ENCODE results near the gene CAMSAP2. TPM values are rescaled to one million over a fixed set of nuclear protein-coding genes. Genes with fewer than 3 reads are reported as not detected.

Gene CAMSAP2
- total and polyA plus RNA-seq, 10 of the 15 experiments (the other 5 are each of a cell fraction or from before 2014, with no cell fraction given): 3.9 to 19.8 (median 8.0) TPM

DNA sequence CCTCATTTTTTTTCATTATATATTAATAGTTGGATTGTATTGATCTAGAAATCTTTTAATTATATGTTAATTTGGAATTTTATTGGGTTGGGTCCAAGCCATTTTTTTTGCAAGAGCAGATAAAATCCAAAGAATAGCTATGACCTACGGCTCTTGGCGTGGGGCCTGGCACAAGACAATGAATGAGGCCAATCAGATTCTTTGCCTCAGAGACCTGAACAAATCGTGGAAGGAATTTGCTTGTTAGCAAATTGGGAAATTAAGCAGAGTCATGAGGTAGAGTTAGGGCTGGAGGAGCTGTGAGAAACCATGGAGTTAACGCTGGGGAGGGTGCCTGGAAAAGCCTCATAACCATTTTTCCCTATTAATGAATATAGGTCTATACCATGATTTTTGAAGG is 40.1 kb downstream of the CAMSAP2 start:
- Histone ChIP-seq H2AFZ (ENCODE audit: control insufficient read depth, low read depth, low read length) (no peak overlapping the region), H4K20me1 (ENCODE audit: control insufficient read depth, insufficient read depth) (no peaks in the 10 kb centered on the region), H3K4me2 (ENCODE audit: control insufficient read depth, insufficient read depth) (no peak overlapping the region), H3K4me1 (ENCODE audit: control insufficient read depth, insufficient read depth, low read length) (peaks cover 29% of the 10 kb centered on the region), H3K36me3 (ENCODE audit: control insufficient read depth in 2 of 2, insufficient read depth in 2 of 2, low read length in 1 of 2) (peaks cover 0 to 6% of the 10 kb centered on the region in 2 experiments; a peak in 2 of 4 replicates), H3K27me3 (replicated peaks in 1 of 2; ENCODE audit: control insufficient read depth in 2 of 2, insufficient read depth in 2 of 2, low read length in 1 of 2) (no peaks in the 10 kb centered on the region), H3K79me2 (ENCODE audit: control insufficient read depth, insufficient read depth, low read length) (peaks cover 10% of the 10 kb centered on the region), H3K9me3 (replicated peaks; ENCODE audit: control insufficient read depth, insufficient read depth, low read length) (peaks cover 1% of the 10 kb centered on the region; the same call in 2 of the 3 replicates), H3K27ac (ENCODE audit: control insufficient read depth, insufficient read depth) (no peak overlapping the region), H3K9ac (ENCODE audit: control insufficient read depth, insufficient read depth, low read length) (no peak overlapping the region), H3K4me3 (no peak overlapping the region)
- FAIRE-seq (no peak), ATAC-seq (no peak), DNase-seq (ENCODE audit: low read depth, low spot score) (no peak)
- intact Hi-C loops (cut with micrococcal nuclease; ENCODE audit: unreplicated experiment) (no loop called here), in situ Hi-C loops (cut with MboI) (no loop called here)
- 84% methylated on average over 4 of the region's 4 CpGs for WGBS (ENCODE audit: insufficient coverage, insufficient replicate concordance, low lambda C conversion rate, missing lambda C conversion rate)
- no TSS peak for BruUV-seq (replicated peaks)
- CTCF ChIA-PET: interaction anchor here (0.7 to 1.0 kb wide), 3 partner anchors 8 to 151 kb away, joined by 3 to 4 read pairs (median 3); no protein-coding TSS in a partner anchor
- POLR2A ChIA-PET: interaction anchor here (0.5 kb wide), 1 partner anchor 829 kb away, joined by 6 read pairs; no protein-coding TSS in a partner anchor
- no peak for TF ChIP-seq NFIC (IDR thresholded peaks at IDR 0.05; ENCODE audit: low read depth, low read length)
- TF ChIP-seq BRCA1 (IDR thresholded peaks at IDR 0.05; ENCODE audit: low read depth, low read length): no peak
- TF ChIP-seq ESRRA (IDR thresholded peaks at IDR 0.05; ENCODE audit: low read length): no peak
- no peak for TF ChIP-seq KDM1A (IDR thresholded peaks at IDR 0.05; ENCODE audit: borderline replicate concordance)
- TF ChIP-seq TCF7 (IDR thresholded peaks at IDR 0.05; ENCODE audit: borderline replicate concordance): no peak
- no peak for TF ChIP-seq SMAD1 (IDR thresholded peaks at IDR 0.05; ENCODE audit: low read depth, partially characterized antibody)
- RAD21 ChIA-PET (ENCODE audit: unreplicated experiment): no interaction called here
- SMC1A ChIA-PET (ENCODE audit: uncharacterized antibody, unreplicated experiment): interaction anchor here (1.1 kb wide), 1 partner anchor 11 kb away, joined by 5 read pairs; no protein-coding TSS in a partner anchor

DNA sequence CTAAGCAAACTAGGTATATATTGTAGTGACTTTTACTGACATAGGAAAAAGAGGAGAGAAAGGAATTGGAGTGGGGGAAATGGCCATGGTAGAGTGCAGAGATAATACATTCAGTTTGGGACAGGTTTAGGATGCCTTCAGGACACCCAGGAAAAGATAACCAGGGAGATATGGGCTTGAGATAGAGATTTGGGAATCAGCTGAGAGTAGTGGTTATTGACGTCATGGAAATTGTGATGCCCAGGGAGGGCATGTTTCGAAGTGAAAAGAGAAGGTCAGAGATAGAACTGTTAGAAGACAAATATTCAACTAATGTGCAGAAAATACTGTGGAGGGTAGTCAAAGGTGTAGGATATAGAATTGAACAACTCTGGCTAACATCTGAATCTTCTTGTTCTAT is 40.6 kb downstream of the CAMSAP2 start:
- H2AFZ ChIP-seq (ENCODE audit: control insufficient read depth, low read depth, low read length): no peak overlapping the region
- no peak overlapping the region for H3K4me3 ChIP-seq
- no peak for FAIRE-seq
- SMC1A ChIA-PET (ENCODE audit: uncharacterized antibody, unreplicated experiment): interaction anchor here (1.1 kb wide), 1 partner anchor 10 kb away, joined by 5 read pairs; no protein-coding TSS in a partner anchor
- H3K9me3 ChIP-seq (replicated peaks; ENCODE audit: control insufficient read depth, insufficient read depth, low read length): peaks cover 1% of the 10 kb centered on the region; the same call in 2 of the 3 replicates
- no peaks in the 10 kb centered on the region for H3K27me3 ChIP-seq (replicated peaks in 1 of 2; ENCODE audit: control insufficient read depth in 2 of 2, insufficient read depth in 2 of 2, low read length in 1 of 2)
- H3K9ac ChIP-seq (ENCODE audit: control insufficient read depth, insufficient read depth, low read length): no peak overlapping the region
- no TSS peak for BruUV-seq (replicated peaks)
- POLR2A ChIA-PET: interaction anchor here (0.5 kb wide), 1 partner anchor 829 kb away, joined by 6 read pairs; no protein-coding TSS in a partner anchor
- H3K36me3 ChIP-seq (ENCODE audit: control insufficient read depth in 2 of 2, insufficient read depth in 2 of 2, low read length in 1 of 2): peaks cover 0 to 6% of the 10 kb centered on the region in 2 experiments; a peak in 2 of 4 replicates
- intact Hi-C loops (cut with micrococcal nuclease; ENCODE audit: unreplicated experiment) (no loop called here), in situ Hi-C loops (cut with MboI) (no loop called here)
- no peak for DNase-seq (ENCODE audit: low read depth, low spot score)
- H3K27ac ChIP-seq (ENCODE audit: control insufficient read depth, insufficient read depth): no peak overlapping the region
- H3K4me1 ChIP-seq (ENCODE audit: control insufficient read depth, insufficient read depth, low read length): peaks cover 25% of the 10 kb centered on the region
- peaks cover 10% of the 10 kb centered on the region for H3K79me2 ChIP-seq (ENCODE audit: control insufficient read depth, insufficient read depth, low read length)
- no peak overlapping the region for H3K4me2 ChIP-seq (ENCODE audit: control insufficient read depth, insufficient read depth)
- no peaks in the 10 kb centered on the region for H4K20me1 ChIP-seq (ENCODE audit: control insufficient read depth, insufficient read depth)
- WGBS (ENCODE audit: insufficient coverage, insufficient replicate concordance, low lambda C conversion rate, missing lambda C conversion rate): 97% methylated on average over 2 of the region's 2 CpGs
- no peak for ATAC-seq
- RAD21 ChIA-PET (ENCODE audit: unreplicated experiment): no interaction called here
- CTCF ChIA-PET: interaction anchor here (0.6 to 1.0 kb wide), 3 partner anchors 17 to 152 kb away, joined by 3 to 4 read pairs (median 4); no protein-coding TSS in a partner anchor
- TF ChIP-seq HDGF (IDR thresholded peaks at IDR 0.05) (no peak), MEF2A (IDR thresholded peaks at IDR 0.05; ENCODE audit: insufficient read depth, low read depth, low read length) (no peak), YY1 (IDR thresholded peaks at IDR 0.05; ENCODE audit: low read depth, low read length) (no peak), RELA (IDR thresholded peaks at IDR 0.05; ENCODE audit: borderline replicate concordance, partially characterized antibody) (no peak), PML (IDR thresholded peaks at IDR 0.05; ENCODE audit: low read length) (no peak), ZNF24 (IDR thresholded peaks at IDR 0.05) (no peak), ATF7 (IDR thresholded peaks at IDR 0.05; ENCODE audit: low read depth) (no peak), CHD1 (IDR thresholded peaks at IDR 0.05; ENCODE audit: low read depth, low read length) (no peak), EED (IDR thresholded peaks at IDR 0.05; ENCODE audit: low read depth) (no peak), POLR2A (IDR thresholded peaks at IDR 0.05; ENCODE audit: low read depth, low read length) (no peak)
- TF ChIP-seq, protein P1, sequence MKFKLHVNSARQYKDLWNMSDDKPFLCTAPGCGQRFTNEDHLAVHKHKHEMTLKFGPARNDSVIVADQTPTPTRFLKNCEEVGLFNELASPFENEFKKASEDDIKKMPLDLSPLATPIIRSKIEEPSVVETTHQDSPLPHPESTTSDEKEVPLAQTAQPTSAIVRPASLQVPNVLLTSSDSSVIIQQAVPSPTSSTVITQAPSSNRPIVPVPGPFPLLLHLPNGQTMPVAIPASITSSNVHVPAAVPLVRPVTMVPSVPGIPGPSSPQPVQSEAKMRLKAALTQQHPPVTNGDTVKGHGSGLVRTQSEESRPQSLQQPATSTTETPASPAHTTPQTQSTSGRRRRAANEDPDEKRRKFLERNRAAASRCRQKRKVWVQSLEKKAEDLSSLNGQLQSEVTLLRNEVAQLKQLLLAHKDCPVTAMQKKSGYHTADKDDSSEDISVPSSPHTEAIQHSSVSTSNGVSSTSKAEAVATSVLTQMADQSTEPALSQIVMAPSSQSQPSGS (IDR thresholded peaks at IDR 0.05; ENCODE audit: low read length): no peak

All from GM12878 (cell line).